Adrenal gland (tissue), 5 donors: Measurements from ENCODE around the gene UBE2H.

Source experiments
- POLR2A ChIP-seq, 2 donors: fragments of 450-650 bp; IDR thresholded peaks; one replicate each; pipeline ENCODE4 v1.6.1; 2017; ENCODE audit warnings: antibody characterized with exemption in 2 of 2, mild to moderate bottlenecking in 2 of 2, moderate library complexity in 1 of 2
- TF ChIP-seq, protein P1 (sequence below), 6 experiments: fragments of 450-650 bp in 4 of 6; fragments of 200-600 bp in 2 of 6; sonication (generic) in 1 of 6; IDR thresholded peaks; 1 replicate in 5 of 6; 2 replicates in 1 of 6; pipeline versions ENCODE4 v1.5.1 to v1.8.0; 2016 to 2021; ENCODE audit warnings: antibody characterized with exemption in 6 of 6, mild to moderate bottlenecking in 2 of 6, moderate library complexity in 1 of 6
- donor health status: DM: no; HTN: no; CAD: no.

DNA sequence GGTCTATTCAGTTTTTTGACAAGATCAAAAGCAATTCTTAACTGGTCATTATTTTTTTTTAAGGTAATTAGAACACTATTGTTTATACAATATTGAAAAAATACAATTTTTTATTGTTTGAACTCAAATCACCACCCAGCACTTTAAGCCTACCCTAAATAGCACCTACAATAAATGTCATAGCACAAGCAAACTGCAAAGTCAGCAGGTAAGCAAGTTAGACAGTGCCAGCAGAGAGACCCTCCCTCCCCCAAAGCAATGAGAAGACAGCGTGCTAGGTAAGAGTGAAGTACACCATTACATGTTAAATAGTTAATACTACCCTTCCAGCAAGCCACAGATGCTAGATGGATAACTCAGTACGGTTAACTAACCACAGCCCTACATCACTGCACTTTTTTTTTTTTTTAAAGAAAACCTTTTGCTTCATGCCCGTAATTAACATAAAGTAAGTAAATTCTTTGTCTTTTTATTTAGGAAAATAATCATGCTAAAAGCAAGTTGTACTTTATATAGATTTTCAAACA lies 120.0 kb downstream of the UBE2H start:
- TF ChIP-seq, protein P1, sequence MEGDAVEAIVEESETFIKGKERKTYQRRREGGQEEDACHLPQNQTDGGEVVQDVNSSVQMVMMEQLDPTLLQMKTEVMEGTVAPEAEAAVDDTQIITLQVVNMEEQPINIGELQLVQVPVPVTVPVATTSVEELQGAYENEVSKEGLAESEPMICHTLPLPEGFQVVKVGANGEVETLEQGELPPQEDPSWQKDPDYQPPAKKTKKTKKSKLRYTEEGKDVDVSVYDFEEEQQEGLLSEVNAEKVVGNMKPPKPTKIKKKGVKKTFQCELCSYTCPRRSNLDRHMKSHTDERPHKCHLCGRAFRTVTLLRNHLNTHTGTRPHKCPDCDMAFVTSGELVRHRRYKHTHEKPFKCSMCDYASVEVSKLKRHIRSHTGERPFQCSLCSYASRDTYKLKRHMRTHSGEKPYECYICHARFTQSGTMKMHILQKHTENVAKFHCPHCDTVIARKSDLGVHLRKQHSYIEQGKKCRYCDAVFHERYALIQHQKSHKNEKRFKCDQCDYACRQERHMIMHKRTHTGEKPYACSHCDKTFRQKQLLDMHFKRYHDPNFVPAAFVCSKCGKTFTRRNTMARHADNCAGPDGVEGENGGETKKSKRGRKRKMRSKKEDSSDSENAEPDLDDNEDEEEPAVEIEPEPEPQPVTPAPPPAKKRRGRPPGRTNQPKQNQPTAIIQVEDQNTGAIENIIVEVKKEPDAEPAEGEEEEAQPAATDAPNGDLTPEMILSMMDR (IDR thresholded peaks at IDR 0.05): no peak
- no peak for TF ChIP-seq POLR2A (IDR thresholded peaks at IDR 0.05)
